ENCODE data around the gene CCDC28B. TPM values are rescaled to one million over a fixed set of nuclear protein-coding genes. Genes with fewer than 3 reads are reported as not detected.
A peak's percentile ranks its signal among the peaks of the same experiment; 100 is the strongest.

Gene CCDC28B
- total and polyA plus RNA-seq, 8 donors = 7.2 to 31.5 (median 24.4) TPM

GRCh38 chr1:32250893-32251716 is 50.7 kb downstream of the CCDC28B start, which contains the start of gene LCK:
LCK (plus strand) TSS chr1:32251265; CDS start chr1:32274330, 23,065 bp downstream.
- Histone ChIP-seq H3K4me1 (peaks cover 7 to 57% of the 10 kb centered on the region in 2 donors), H3K9me3 (no peaks in the 10 kb centered on the region), H3K27ac (peak within 1 kb of the TSS; percentile 73 to 75), H3K36me3 (no peaks in the 10 kb centered on the region), H3K27me3 (no peaks in the 10 kb centered on the region), H3K4me3 (peak within 1 kb of the TSS in 1 of 2 donors; percentile 27)
- DNase-seq (no peak), ATAC-seq (no peak)
- intact Hi-C loops (cut with DNase I) = no loop called here
- no peak for TF ChIP-seq CTCF (IDR thresholded peaks at IDR 0.05)

Other genes with a start within 250 kb of the CCDC28B start
- 10 to 100 TPM; 87.2 to 95.7 TPM for gene KHDRBS1, start 186.7 kb upstream of the CCDC28B start, total RNA-seq
- gene KHDRBS1, start 186.7 kb upstream of the CCDC28B start, polyA plus RNA-seq (ENCODE audit: insufficient read length in 6 of 6) = 100 to 1,000 TPM; 213 to 261 (median 222) TPM
- 10 to 100 TPM; 16.5 to 22.6 TPM for gene TMEM39B, start 127.7 kb upstream of the CCDC28B start, total RNA-seq
- gene TMEM39B, start 127.7 kb upstream of the CCDC28B start, polyA plus RNA-seq (ENCODE audit: insufficient read length in 6 of 6) = 10 to 100 TPM; 23.1 to 26.4 (median 24.6) TPM
- 10 to 100 TPM; 70.2 to 73.2 TPM for gene KPNA6, start 92.5 kb upstream of the CCDC28B start, total RNA-seq
- gene KPNA6, start 92.5 kb upstream of the CCDC28B start, polyA plus RNA-seq (ENCODE audit: insufficient read length in 6 of 6) = 10 to 100 TPM; 30.6 to 37.5 (median 34.6) TPM
- gene TXLNA, start 20.9 kb upstream of the CCDC28B start, total RNA-seq = 10 to 100 TPM; 54.0 to 56.4 TPM
- 10 to 100 TPM; 39.8 to 51.4 (median 44.6) TPM for gene TXLNA, start 20.9 kb upstream of the CCDC28B start, polyA plus RNA-seq (ENCODE audit: insufficient read length in 6 of 6)
- gene IQCC, start 5.1 kb downstream of the CCDC28B start, total RNA-seq = 1 to 10 TPM; 1.9 to 2.3 TPM
- 1 to 10 TPM; 7.7 to 8.7 (median 8.3) TPM for gene IQCC, start 5.1 kb downstream of the CCDC28B start, polyA plus RNA-seq (ENCODE audit: insufficient read length in 6 of 6)
- gene DCDC2B, start 8.5 kb downstream of the CCDC28B start, total RNA-seq = 1 to 10 TPM in 1 of 2 donors, not detected in 1; 2.3 TPM
- 1 to 10 TPM; 1.6 to 3.8 (median 2.9) TPM for gene DCDC2B, start 8.5 kb downstream of the CCDC28B start, polyA plus RNA-seq (ENCODE audit: insufficient read length in 6 of 6)
- 10 to 100 TPM; 19.3 to 21.0 TPM for gene TMEM234, start 21.8 kb downstream of the CCDC28B start, total RNA-seq
- gene TMEM234, start 21.8 kb downstream of the CCDC28B start, polyA plus RNA-seq (ENCODE audit: insufficient read length in 6 of 6) = 10 to 100 TPM; 19.8 to 24.8 (median 22.8) TPM
- 100 to 1,000 TPM; 118 to 172 TPM for gene EIF3I, start 21.8 kb downstream of the CCDC28B start, total RNA-seq
- gene EIF3I, start 21.8 kb downstream of the CCDC28B start, polyA plus RNA-seq (ENCODE audit: insufficient read length in 6 of 6) = 100 to 1,000 TPM; 156 to 182 (median 178) TPM
- gene FAM167B, start 46.6 kb downstream of the CCDC28B start, total RNA-seq = 10 to 100 TPM; 15.2 to 16.8 TPM
- gene FAM167B, start 46.6 kb downstream of the CCDC28B start, polyA plus RNA-seq (ENCODE audit: insufficient read length in 6 of 6) = 1 to 10 TPM; 3.7 to 7.1 (median 4.6) TPM
- 1 to 10 TPM; 3.3 to 8.8 TPM for gene LCK, start 50.7 kb downstream of the CCDC28B start, total RNA-seq
- 1 to 10 TPM in 5 of 6 donors, under 1 TPM in 1; 0.95 to 2.1 (median 1.5) TPM for gene LCK, start 50.7 kb downstream of the CCDC28B start, polyA plus RNA-seq (ENCODE audit: insufficient read length in 6 of 6)
- 10 to 100 TPM; 61.8 to 72.7 TPM for gene HDAC1, start 91.5 kb downstream of the CCDC28B start, total RNA-seq
- gene HDAC1, start 91.5 kb downstream of the CCDC28B start, polyA plus RNA-seq (ENCODE audit: insufficient read length in 6 of 6) = 100 to 1,000 TPM; 146 to 193 (median 167) TPM
- 10 to 100 TPM; 33.1 to 58.3 TPM for gene MARCKSL1, start 135.6 kb downstream of the CCDC28B start, total RNA-seq
- gene MARCKSL1, start 135.6 kb downstream of the CCDC28B start, polyA plus RNA-seq (ENCODE audit: insufficient read length in 6 of 6) = 100 to 1,000 TPM; 364 to 478 (median 430) TPM
- 1 to 10 TPM; 4.4 to 5.7 TPM for gene FAM229A, start 161.9 kb downstream of the CCDC28B start, total RNA-seq
- 10 to 100 TPM in 1 of 6 donors, 1 to 10 TPM in 5; 5.5 to 14.0 (median 8.4) TPM for gene FAM229A, start 161.9 kb downstream of the CCDC28B start, polyA plus RNA-seq (ENCODE audit: insufficient read length in 6 of 6)
- 1 to 10 TPM; 1.8 TPM for gene TSSK3, start 161.9 kb downstream of the CCDC28B start, total RNA-seq
- 1 to 10 TPM; 2.8 to 7.8 (median 5.0) TPM for gene TSSK3, start 161.9 kb downstream of the CCDC28B start, polyA plus RNA-seq (ENCODE audit: insufficient read length in 6 of 6)
- gene BSDC1, start 193.8 kb downstream of the CCDC28B start, total RNA-seq = 10 to 100 TPM; 51.2 to 64.8 TPM
- 10 to 100 TPM; 50.6 to 61.1 (median 57.9) TPM for gene BSDC1, start 193.8 kb downstream of the CCDC28B start, polyA plus RNA-seq (ENCODE audit: insufficient read length in 6 of 6)